GM12801 (cell line): ENCODE measurements around the gene TRPM6.

ENCODE experiments used
- TF ChIP-seq, protein P1 (sequence below): IDR thresholded peaks from one replicate; pipeline ENCODE4 v1.5.1; 2011; ENCODE audit warnings: control low read depth; ENCODE audit not compliant: insufficient read length; ENCODE audit errors: extremely low read depth

Gene TRPM6

GRCh38 chr9:74901001-74901400, 13.3 kb upstream of the TRPM6 start:
- TF ChIP-seq, protein P1, sequence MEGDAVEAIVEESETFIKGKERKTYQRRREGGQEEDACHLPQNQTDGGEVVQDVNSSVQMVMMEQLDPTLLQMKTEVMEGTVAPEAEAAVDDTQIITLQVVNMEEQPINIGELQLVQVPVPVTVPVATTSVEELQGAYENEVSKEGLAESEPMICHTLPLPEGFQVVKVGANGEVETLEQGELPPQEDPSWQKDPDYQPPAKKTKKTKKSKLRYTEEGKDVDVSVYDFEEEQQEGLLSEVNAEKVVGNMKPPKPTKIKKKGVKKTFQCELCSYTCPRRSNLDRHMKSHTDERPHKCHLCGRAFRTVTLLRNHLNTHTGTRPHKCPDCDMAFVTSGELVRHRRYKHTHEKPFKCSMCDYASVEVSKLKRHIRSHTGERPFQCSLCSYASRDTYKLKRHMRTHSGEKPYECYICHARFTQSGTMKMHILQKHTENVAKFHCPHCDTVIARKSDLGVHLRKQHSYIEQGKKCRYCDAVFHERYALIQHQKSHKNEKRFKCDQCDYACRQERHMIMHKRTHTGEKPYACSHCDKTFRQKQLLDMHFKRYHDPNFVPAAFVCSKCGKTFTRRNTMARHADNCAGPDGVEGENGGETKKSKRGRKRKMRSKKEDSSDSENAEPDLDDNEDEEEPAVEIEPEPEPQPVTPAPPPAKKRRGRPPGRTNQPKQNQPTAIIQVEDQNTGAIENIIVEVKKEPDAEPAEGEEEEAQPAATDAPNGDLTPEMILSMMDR = no peak

DNA sequence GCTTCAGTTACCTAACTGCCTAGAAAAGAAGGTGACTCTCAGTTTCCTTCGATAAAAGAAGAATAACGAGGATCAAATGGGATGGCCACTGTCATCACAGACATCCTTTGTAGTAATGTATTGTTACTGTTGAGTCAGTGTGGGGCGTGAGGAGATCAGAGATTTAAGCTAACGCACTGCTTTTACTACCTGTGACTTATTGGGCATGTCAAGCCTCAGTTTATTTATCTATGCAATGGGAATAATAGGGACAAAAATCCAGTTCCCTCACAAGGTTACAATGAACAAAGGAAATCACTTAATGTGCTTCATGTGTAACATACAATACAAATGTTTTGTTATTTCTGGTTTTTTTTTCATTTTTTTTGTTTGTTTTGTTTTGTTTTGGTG, 255 bp upstream of the TRPM6 start:
- TF ChIP-seq, protein P1 = no peak

DNA sequence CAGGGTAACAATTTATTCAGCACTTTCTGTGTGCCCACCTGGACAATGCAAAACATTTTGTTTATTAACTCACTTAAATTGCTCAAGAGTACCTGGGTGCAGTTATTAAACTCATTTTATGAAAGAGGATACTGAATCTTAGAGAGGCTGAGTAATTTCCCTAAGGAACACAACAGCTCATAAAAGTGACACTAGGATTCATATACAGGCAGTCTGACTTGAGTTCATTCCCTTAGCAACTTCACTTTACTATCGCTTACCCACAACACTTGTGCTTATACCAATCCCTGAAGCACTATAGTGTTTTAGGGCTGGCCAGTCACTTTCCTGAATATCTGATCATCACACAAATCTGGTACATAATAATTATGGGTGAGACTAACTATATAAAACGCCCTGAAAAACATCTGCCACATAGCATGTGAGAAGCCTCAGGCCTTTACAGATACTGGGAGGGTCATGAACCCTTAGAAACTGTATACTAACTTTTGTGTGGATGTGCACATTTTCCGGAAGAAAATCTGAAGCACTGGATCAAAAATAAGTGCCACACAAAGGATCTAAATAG, 11.3 kb downstream of the TRPM6 start:
- TF ChIP-seq, protein P1 = no peak

- TF ChIP-seq, protein P1 = no peak
Measured at GRCh38 chr9:74875656-74876055, 12.1 kb downstream of the TRPM6 start.

DNA sequence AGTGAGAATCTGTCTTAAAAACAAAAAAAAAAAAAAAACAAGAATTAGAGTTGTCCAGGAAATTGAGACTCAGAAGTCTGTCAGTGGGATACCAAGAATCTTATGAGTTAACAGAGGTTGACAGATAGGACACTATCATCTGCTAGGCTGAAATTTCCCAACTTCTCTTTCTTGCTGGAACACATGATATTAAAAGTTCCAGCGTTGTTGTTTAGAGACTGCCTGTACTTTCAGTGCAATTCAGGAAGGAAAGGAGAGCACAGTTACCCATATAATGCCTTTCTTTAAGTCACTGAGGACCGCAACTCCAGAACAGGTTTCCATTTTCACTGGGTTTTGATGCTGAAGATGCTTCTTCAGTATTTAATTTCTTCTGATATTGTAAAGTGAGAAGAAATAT, 13.5 kb downstream of the TRPM6 start:
- TF ChIP-seq, protein P1 = no peak

GRCh38 chr9:74872619-74873233, 15.0 kb downstream of the TRPM6 start:
- TF ChIP-seq, protein P1 = no peak

DNA sequence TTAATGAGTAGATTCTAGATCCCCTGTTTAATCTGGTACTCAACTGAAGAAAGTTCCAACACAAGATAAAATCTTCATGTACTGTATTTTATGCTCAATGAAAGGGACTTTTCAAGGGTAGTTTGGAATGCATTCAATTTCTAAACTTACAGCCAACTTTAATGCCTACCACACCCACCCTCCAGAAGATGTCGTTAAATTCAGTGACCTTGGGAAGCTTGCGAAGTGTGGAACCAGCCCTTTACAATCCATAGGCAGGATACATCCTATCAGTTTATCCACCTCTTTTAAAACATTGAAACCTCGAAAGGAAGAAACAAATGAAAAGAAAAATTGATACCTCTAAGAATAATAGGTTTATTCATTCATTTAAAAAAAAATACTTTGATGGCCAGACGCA, 20.2 kb downstream of the TRPM6 start:
- TF ChIP-seq, protein P1 = no peak
